Measurements from ENCODE around the gene KRTAP5-11. TPM values are rescaled to one million over a fixed set of nuclear protein-coding genes. Genes with fewer than 3 reads are reported as not detected.
"Not testable (repeated sequence)": the region's sequence is repeated elsewhere in the genome, so short reads cannot be mapped to it uniquely, and the experiment has no call there.

The KRTAP5-11 gene
- total RNA-seq, 2 experiments from 2014 or later = not detected

- DNase-seq (ENCODE audit: low spot score); H3K36me3 ChIP-seq (ENCODE audit: insufficient read depth, low read length); H3K4me1 ChIP-seq (ENCODE audit: insufficient read depth, low read length, poor library complexity, severe bottlenecking); H4K20me1 ChIP-seq (ENCODE audit: insufficient read depth, low read length); H3K9me2 ChIP-seq (ENCODE audit: insufficient read depth, low read length); H3K27ac ChIP-seq (ENCODE audit: low read depth, low read length, poor library complexity, severe bottlenecking); intact Hi-C loops (cut with micrococcal nuclease; ENCODE audit: unreplicated experiment); H3K4me2 ChIP-seq (ENCODE audit: low read length); BruUV-seq (replicated peaks); H2AFZ ChIP-seq (ENCODE audit: low read length); H3K79me2 ChIP-seq (ENCODE audit: insufficient read depth, low read depth, low read length); H3K9me3 ChIP-seq (ENCODE audit: low read length); H3K4me3 ChIP-seq (ENCODE audit: low read depth, low read length, poor library complexity, severe bottlenecking); POLR2A ChIA-PET; CTCF ChIA-PET (ENCODE audit: unreplicated experiment): not testable (repeated sequence)
These were observed 32.3 kb upstream of the KRTAP5-11 start for GRCh38 chr11:71615003-71615402.

GRCh38 chr11:71614366-71614917 lies 31.8 kb upstream of the KRTAP5-11 start:
- H3K27ac ChIP-seq (ENCODE audit: low read depth, low read length, poor library complexity, severe bottlenecking); H3K36me3 ChIP-seq (ENCODE audit: insufficient read depth, low read length); CTCF ChIA-PET (ENCODE audit: unreplicated experiment); DNase-seq (ENCODE audit: low spot score); H2AFZ ChIP-seq (ENCODE audit: low read length); H4K20me1 ChIP-seq (ENCODE audit: insufficient read depth, low read length); H3K4me1 ChIP-seq (ENCODE audit: insufficient read depth, low read length, poor library complexity, severe bottlenecking); intact Hi-C loops (cut with micrococcal nuclease; ENCODE audit: unreplicated experiment); H3K4me2 ChIP-seq (ENCODE audit: low read length); H3K9me3 ChIP-seq (ENCODE audit: low read length); H3K79me2 ChIP-seq (ENCODE audit: insufficient read depth, low read depth, low read length); H3K9me2 ChIP-seq (ENCODE audit: insufficient read depth, low read length); POLR2A ChIA-PET; BruUV-seq (replicated peaks); H3K4me3 ChIP-seq (ENCODE audit: low read depth, low read length, poor library complexity, severe bottlenecking): not testable (repeated sequence)

- intact Hi-C loops (cut with micrococcal nuclease; ENCODE audit: unreplicated experiment); H3K4me2 ChIP-seq (ENCODE audit: low read length); H3K36me3 ChIP-seq (ENCODE audit: insufficient read depth, low read length); CTCF ChIA-PET (ENCODE audit: unreplicated experiment); H3K79me2 ChIP-seq (ENCODE audit: insufficient read depth, low read depth, low read length); H3K9me3 ChIP-seq (ENCODE audit: low read length); H3K27ac ChIP-seq (ENCODE audit: low read depth, low read length, poor library complexity, severe bottlenecking); H4K20me1 ChIP-seq (ENCODE audit: insufficient read depth, low read length); POLR2A ChIA-PET; H3K4me1 ChIP-seq (ENCODE audit: insufficient read depth, low read length, poor library complexity, severe bottlenecking); H2AFZ ChIP-seq (ENCODE audit: low read length); H3K9me2 ChIP-seq (ENCODE audit: insufficient read depth, low read length); BruUV-seq (replicated peaks); DNase-seq (ENCODE audit: low spot score); H3K4me3 ChIP-seq (ENCODE audit: low read depth, low read length, poor library complexity, severe bottlenecking): not testable (repeated sequence)
These were observed 31.3 kb upstream of the KRTAP5-11 start for GRCh38 chr11:71613931-71614330.

- intact Hi-C loops (cut with micrococcal nuclease; ENCODE audit: unreplicated experiment); H3K9me2 ChIP-seq (ENCODE audit: insufficient read depth, low read length); DNase-seq (ENCODE audit: low spot score); H3K9me3 ChIP-seq (ENCODE audit: low read length); H3K4me3 ChIP-seq (ENCODE audit: low read depth, low read length, poor library complexity, severe bottlenecking); H4K20me1 ChIP-seq (ENCODE audit: insufficient read depth, low read length); H3K79me2 ChIP-seq (ENCODE audit: insufficient read depth, low read depth, low read length); H3K4me2 ChIP-seq (ENCODE audit: low read length); H3K36me3 ChIP-seq (ENCODE audit: insufficient read depth, low read length); H3K27ac ChIP-seq (ENCODE audit: low read depth, low read length, poor library complexity, severe bottlenecking); H3K4me1 ChIP-seq (ENCODE audit: insufficient read depth, low read length, poor library complexity, severe bottlenecking); BruUV-seq (replicated peaks); H2AFZ ChIP-seq (ENCODE audit: low read length); POLR2A ChIA-PET; CTCF ChIA-PET (ENCODE audit: unreplicated experiment): not testable (repeated sequence)
These were observed 28.7 kb upstream of the KRTAP5-11 start for GRCh38 chr11:71611218-71611910.

GRCh38 chr11:71608272-71608671 lies 25.6 kb upstream of the KRTAP5-11 start:
- BruUV-seq (replicated peaks); H3K4me3 ChIP-seq (ENCODE audit: low read depth, low read length, poor library complexity, severe bottlenecking); CTCF ChIA-PET (ENCODE audit: unreplicated experiment); H3K9me2 ChIP-seq (ENCODE audit: insufficient read depth, low read length); H3K36me3 ChIP-seq (ENCODE audit: insufficient read depth, low read length); H2AFZ ChIP-seq (ENCODE audit: low read length); H3K79me2 ChIP-seq (ENCODE audit: insufficient read depth, low read depth, low read length); H3K9me3 ChIP-seq (ENCODE audit: low read length); intact Hi-C loops (cut with micrococcal nuclease; ENCODE audit: unreplicated experiment); H4K20me1 ChIP-seq (ENCODE audit: insufficient read depth, low read length); H3K4me1 ChIP-seq (ENCODE audit: insufficient read depth, low read length, poor library complexity, severe bottlenecking); DNase-seq (ENCODE audit: low spot score); H3K4me2 ChIP-seq (ENCODE audit: low read length); POLR2A ChIA-PET; H3K27ac ChIP-seq (ENCODE audit: low read depth, low read length, poor library complexity, severe bottlenecking): not testable (repeated sequence)

- DNase-seq (ENCODE audit: low spot score); BruUV-seq (replicated peaks); intact Hi-C loops (cut with micrococcal nuclease; ENCODE audit: unreplicated experiment); H3K79me2 ChIP-seq (ENCODE audit: insufficient read depth, low read depth, low read length); H3K27ac ChIP-seq (ENCODE audit: low read depth, low read length, poor library complexity, severe bottlenecking); CTCF ChIA-PET (ENCODE audit: unreplicated experiment); H3K4me1 ChIP-seq (ENCODE audit: insufficient read depth, low read length, poor library complexity, severe bottlenecking); H3K9me2 ChIP-seq (ENCODE audit: insufficient read depth, low read length); H3K4me3 ChIP-seq (ENCODE audit: low read depth, low read length, poor library complexity, severe bottlenecking); H4K20me1 ChIP-seq (ENCODE audit: insufficient read depth, low read length); H3K4me2 ChIP-seq (ENCODE audit: low read length); H3K9me3 ChIP-seq (ENCODE audit: low read length); POLR2A ChIA-PET; H2AFZ ChIP-seq (ENCODE audit: low read length); H3K36me3 ChIP-seq (ENCODE audit: insufficient read depth, low read length): not testable (repeated sequence)
These were observed 25.0 kb upstream of the KRTAP5-11 start for GRCh38 chr11:71607520-71608216.
